GM18499 (cell line): ENCODE data around the gene CCDC18.
"Not testable (repeated sequence)": the region's sequence is repeated elsewhere in the genome, so short reads cannot be mapped to it uniquely, and the experiment has no call there.

ENCODE experiments used
- ATAC-seq: cut with Tn5 transposase; IDR thresholded peaks from one replicate; pipeline ENCODE4 v1.9.1; 2021; ENCODE audit warnings: moderate number of reproducible peaks; ENCODE audit not compliant: insufficient read depth, unreplicated experiment

Gene CCDC18

DNA sequence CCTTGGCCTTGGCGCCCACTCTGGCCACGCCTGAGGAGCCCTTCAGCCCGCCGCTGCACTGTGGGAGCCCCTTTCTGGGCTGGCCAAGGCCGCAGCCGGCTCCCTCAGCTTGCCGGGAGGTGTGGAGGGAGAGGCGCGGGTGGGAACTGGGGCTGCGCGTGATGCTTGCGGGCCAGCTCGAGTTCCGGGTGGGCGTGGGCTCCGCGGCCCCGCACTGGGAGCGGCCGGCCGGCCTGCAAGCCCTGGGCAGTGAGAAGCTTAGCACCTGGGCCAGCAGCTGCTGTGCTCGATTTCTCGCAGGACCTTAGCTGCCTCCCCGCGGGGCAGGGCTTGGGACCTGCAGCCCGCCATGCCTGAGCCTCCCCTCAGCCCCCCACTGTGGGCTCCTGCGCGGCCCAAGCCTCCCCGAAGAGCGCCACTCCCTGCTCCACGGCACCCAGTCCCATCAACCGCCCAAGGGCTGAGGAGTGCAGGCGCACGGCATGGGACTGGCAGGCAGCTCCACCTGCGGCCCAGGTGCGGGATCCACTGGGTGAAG lies 10.3 kb upstream of the CCDC18 start:
- not testable (repeated sequence) for ATAC-seq

DNA sequence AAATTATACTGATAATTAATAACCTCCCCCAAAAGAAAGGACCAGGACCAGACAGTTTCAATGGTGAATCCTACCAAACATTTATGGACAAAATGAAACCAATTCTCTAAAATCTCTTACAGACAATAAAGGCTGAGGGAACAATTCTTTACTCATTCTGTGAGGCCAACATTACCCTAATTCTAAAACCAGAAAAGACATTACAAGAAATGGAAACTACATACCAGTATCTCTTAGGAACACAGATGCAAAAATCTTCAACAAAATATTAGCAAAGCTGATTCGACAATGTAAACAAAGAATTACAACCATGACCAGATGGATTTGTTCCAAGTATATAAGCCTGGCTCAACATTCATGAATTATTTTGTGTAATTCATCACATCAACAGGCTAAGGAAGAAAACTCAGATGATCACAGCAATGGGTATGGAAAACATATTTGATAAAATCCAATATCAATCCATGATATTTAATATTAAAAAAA lies 8.9 kb upstream of the CCDC18 start:
- ATAC-seq, result no peak

DNA sequence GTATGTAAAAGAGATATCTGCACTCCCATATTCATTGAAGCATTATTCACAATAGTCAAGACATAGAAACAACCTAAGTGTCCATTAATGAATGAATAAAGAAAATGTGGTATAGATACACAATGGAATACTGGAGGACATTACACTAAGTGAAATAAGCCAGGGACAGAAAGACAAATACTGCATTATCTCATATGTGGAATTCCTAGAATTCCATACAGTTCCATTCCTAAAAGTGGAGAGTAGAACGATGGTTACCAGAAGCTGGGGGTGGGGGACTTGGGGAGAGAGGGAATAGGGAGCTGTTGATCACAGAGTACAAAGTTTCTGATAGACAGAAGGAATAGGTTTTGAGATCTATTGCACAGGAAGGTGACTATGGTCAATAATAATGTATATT lies 7.7 kb upstream of the CCDC18 start:
- no peak for ATAC-seq

DNA sequence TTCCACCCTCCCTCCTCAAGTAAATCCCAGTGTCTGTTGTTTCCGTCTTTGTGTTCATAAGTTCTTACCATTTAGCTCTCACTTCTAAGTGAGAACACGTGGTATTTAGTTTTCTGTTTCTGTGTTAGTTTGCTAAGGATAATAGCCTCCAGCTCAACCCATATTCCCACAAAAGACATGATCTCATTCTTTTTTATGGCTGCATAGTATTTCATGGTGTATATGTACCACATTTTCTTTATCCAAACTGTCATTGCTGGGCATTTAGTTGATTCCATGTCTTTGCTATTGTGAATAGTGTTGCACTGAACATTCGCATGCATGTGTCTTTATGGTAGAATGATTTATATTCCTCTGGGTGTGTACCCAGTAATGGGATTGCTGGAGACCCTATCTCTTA lies 5.9 kb upstream of the CCDC18 start:
- ATAC-seq, result not testable (repeated sequence)

DNA sequence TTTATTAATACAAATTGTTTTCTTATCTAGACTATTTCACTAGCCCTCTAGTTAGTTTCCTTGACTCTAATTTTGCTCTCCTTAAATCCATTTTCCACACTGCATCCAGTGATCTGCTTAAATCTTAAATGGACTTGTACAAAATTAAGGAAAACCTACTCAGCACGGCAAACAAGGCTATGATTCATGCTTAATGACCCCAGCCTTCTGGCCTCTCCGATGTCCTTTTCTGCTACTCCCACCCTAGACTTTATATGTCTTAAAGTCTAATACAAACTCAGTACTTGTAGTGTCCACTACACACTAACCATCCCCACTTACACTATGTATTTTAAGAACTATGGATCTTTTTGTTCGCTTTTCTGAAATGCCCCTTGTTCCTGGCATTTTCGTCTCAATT lies 2.5 kb upstream of the CCDC18 start:
- ATAC-seq, result no peak

DNA sequence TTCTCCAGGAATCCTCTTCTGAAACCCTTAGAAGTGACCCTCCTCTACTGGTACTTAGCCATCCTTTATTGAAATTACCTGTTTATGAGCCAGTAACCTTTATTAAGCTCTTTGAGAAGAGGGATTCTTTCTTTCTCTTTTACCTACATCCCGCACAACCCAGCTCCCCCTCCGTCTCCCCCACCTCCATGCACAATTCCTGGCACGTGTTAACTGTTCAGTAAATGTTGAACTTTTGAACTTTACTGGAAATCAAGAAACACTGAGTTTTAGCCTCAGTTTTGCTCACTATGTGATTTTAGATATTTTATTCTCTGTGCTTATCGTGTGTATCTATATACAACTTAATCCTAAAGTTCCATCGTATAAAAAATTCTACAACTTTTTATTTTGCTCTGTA lies 2.1 kb upstream of the CCDC18 start:
- no peak for ATAC-seq

GRCh38 chr1:93179886-93180722 lies 420 bp upstream of the CCDC18 start, which contains the start of gene TMED5:
Gene TMED5 (minus strand): TSS chr1:93180413. CDS start chr1:93180242, 171 bp downstream.
- peak; percentile 58 for ATAC-seq

- no peak for ATAC-seq
Measured at GRCh38 chr1:93186667-93187066, 6.1 kb downstream of the CCDC18 start.

- no peak for ATAC-seq
Measured at GRCh38 chr1:93190432-93190831, 9.9 kb downstream of the CCDC18 start.

DNA sequence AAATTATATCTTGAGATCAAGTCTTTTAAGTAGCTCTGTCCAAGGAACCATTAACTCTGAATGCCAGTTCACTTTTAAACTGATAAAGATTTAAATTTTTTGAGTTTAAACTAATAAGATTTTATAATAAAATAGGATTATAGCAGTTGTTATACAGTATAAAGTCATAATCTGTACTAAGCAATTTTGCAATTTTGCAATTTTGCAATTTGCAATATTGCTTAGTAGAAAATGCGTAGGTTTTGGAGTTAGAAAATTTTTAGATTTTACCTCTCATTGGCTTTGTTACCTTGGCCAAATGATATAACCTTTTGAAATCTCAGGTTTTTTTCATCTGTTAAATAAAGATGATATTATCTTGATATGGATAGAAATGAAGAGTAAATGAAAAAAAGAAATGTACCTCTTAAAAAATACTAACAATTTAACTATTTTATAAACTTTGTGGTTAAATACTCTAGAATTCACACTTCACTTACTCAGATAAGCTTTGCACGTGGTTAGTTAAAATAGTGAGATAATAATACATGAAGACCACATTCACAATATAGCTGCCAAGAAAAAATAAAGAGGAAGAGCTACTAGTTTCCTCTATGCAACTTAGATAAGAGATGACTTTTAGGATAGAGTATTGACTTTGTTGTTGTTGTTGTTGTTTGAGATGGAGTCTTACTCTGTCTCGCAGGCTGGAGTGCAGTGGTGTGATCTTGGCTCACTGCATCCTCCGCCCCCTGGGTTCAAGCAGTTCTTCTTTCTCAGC lies 13.9 kb downstream of the CCDC18 start:
- no peak for ATAC-seq

DNA sequence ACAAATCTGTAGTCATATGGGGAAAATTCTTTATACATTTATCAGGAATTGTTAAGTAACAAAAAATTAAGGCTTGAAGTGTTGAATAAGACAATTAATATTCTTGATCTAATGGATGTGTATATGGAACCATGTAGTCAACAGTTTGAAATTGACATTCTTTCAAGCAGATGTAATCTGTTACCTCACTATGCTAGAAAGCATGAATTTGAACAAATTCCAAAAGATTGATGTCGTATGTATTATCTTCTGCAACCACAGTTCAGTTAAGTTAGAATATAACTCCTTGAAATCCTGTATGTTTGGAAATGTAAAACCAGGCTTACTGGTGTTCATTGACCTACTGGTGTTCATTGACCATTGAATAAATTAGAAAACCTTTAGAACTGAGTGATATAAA lies 16.1 kb downstream of the CCDC18 start:
- ATAC-seq, result no peak

DNA sequence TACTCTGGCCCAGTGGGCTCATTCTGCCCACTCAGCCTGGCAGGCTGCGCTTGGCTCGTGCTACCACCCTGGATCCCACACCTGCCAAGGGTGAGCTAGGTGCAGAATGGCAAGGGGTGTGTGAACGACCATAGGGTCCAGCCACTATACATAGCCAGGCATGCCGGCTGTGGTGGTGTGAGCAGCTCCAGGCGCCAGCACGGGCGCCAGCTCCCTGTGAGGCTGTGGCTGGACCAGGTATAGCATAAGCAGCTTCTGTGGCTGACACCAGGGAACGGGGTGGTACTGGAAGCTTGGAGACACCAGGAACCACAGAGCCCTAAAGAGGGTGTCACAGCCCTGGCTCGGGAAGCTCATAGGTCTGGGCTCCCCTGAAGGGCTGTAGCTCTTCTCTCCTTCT lies 18.6 kb downstream of the CCDC18 start:
- no peak for ATAC-seq

GRCh38 chr1:93200086-93200620 lies 19.6 kb downstream of the CCDC18 start:
- no peak for ATAC-seq

DNA sequence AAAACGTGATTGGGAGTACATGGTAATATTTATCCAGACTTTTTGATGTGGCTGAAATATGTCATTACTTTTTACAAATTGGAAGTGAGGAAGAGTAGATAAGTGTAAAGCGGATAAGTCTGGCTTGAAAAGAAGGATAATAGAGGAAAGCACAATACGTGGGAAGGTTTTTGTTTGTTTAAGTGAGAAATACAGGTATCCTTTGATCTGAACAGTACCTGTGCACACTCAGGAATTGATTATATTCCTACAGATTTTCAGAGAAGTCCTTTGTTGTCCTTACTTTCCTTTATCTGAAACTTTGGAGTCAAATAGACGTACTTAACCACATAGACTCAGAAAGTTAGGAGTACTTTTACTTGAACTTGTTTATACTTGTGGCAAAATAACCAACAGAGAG lies 20.2 kb downstream of the CCDC18 start:
- no peak for ATAC-seq

DNA sequence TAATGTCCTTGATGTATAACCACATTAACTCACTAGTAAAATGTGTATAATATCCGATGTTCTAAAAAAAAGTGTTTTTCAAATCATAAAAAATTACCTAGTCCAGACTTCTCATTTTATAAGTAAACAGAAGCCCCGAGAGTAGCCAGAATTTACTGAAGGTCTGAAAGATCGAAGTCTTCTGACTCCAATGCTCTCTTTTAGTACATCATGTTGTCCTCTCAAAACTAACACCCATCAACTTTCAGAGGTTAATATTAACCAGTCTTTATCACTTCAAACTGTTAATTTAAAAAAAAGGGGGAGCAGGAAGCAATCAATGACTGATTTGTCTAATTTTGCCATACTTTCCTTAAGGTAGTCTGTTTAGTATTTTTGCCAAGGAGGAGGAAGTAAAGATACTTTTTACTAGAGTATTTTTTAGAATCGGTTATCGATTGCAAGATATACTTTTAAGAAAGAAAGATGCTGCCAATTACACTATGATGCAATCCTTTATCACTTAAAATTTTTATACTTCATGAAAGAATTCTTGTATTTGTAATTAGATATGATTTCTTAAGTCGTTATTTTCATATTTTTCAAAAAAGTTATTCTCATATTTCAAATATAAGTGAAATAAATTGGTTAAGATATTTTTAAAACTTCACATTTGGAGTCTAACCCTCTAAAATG lies 25.5 kb downstream of the CCDC18 start:
- ATAC-seq, result no peak

GRCh38 chr1:93206567-93206954 lies 26.0 kb downstream of the CCDC18 start:
- ATAC-seq, result no peak

- ATAC-seq, result no peak
Measured at GRCh38 chr1:93207211-93207610, 26.7 kb downstream of the CCDC18 start.

- ATAC-seq, result no peak
Measured at GRCh38 chr1:93215322-93215721, 34.8 kb downstream of the CCDC18 start.

DNA sequence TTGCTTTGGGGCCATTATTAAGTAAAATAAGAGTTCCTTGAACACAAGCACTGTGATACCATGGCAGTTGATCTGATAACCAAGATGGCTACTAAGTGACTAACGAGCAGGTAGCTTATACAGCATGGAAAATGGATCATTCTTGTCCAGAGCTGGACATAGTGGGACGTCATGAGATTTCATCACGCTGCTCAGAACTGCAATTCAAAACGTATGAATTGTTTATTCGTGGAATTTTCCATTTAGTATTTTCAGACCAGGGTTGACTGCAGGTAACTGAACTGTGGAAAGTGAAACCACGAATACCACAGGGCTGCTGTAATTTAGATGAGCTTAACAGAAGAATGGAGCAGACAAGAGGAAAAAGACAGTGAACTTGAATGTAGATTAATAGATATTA lies 38.9 kb downstream of the CCDC18 start:
- ATAC-seq, result no peak

- not testable (repeated sequence) for ATAC-seq
Measured at GRCh38 chr1:93220716-93221115, 40.2 kb downstream of the CCDC18 start.
